GM12878 (cell line): Measurements from ENCODE around the gene AKT1S1. TPM values are rescaled to one million over a fixed set of nuclear protein-coding genes. Genes with fewer than 3 reads are reported as not detected.

Experiments used
- ATF3 ChIP-seq: IDR thresholded peaks from 2 replicates; pipeline ENCODE4 v1.6.1; 2011; ENCODE audit warnings: low read depth, mild to moderate bottlenecking, low read length, moderate library complexity, borderline replicate concordance; ENCODE audit errors: extremely low read depth
- BCL3 ChIP-seq: IDR thresholded peaks from 2 replicates; pipeline ENCODE4 v1.6.1; 2011; ENCODE audit warnings: borderline replicate concordance, low read depth, mild to moderate bottlenecking, moderate library complexity, low read length; ENCODE audit not compliant: insufficient read depth, poor library complexity, severe bottlenecking
- BCLAF1 ChIP-seq: fragments of 450-650 bp; IDR thresholded peaks from 2 replicates; pipeline ENCODE4 v1.6.1; 2017; ENCODE audit warnings: antibody characterized with exemption, mild to moderate bottlenecking, moderate library complexity
- CEBPZ ChIP-seq: fragments of 150-350 bp; IDR thresholded peaks from 2 replicates; pipeline ENCODE4 v1.6.1; 2016; ENCODE audit warnings: low read depth, low read length
- CHD2 ChIP-seq: IDR thresholded peaks from 2 replicates; pipeline ENCODE4 v1.6.1; 2011; ENCODE audit warnings: low read depth, low read length, improper control_type of control experiment, borderline replicate concordance
- HSF1 ChIP-seq: fragments of 150-350 bp; IDR thresholded peaks from 2 replicates; pipeline ENCODE4 v1.6.1; 2014; ENCODE audit warnings: mild to moderate bottlenecking, low read depth, low read length
- IRF5 ChIP-seq: fragments of 450-650 bp; IDR thresholded peaks from 2 replicates; pipeline ENCODE4 v1.6.1; 2017; ENCODE audit warnings: borderline replicate concordance
- MXI1 ChIP-seq: fragments of 150-350 bp; IDR thresholded peaks from 2 replicates; pipeline ENCODE4 v1.6.1; 2011; ENCODE audit warnings: low read depth, mild to moderate bottlenecking, inconsistent platforms, low read length, improper control_type of control experiment
- NR2F1 ChIP-seq: fragments of 450-650 bp; conservative IDR thresholded peaks from 2 replicates; pipeline ENCODE4 v1.6.1; 2017; ENCODE audit warnings: mild to moderate bottlenecking
- PAX5 ChIP-seq: IDR thresholded peaks from 2 replicates; pipeline ENCODE4 v1.6.1; 2011; ENCODE audit warnings: low read depth, low read length, borderline replicate concordance
- RAD51 ChIP-seq: fragments of 450-650 bp; IDR thresholded peaks from 2 replicates; pipeline ENCODE4 v1.6.1; 2016; ENCODE audit warnings: moderate library complexity, mild to moderate bottlenecking, inconsistent platforms
- RCOR1 ChIP-seq: conservative IDR thresholded peaks from 2 replicates; pipeline ENCODE4 v1.6.1; 2012; ENCODE audit warnings: low read depth, low read length, improper control_type of control experiment
- RFX5 ChIP-seq: IDR thresholded peaks from 2 replicates; pipeline ENCODE4 v1.6.1; 2011; ENCODE audit warnings: low read depth, low read length, improper control_type of control experiment
- RUNX3 ChIP-seq: IDR thresholded peaks from 2 replicates; pipeline ENCODE4 v1.6.1; 2012; ENCODE audit warnings: low read length, inconsistent platforms
- STAT1 ChIP-seq: fragments of 450-650 bp; conservative IDR thresholded peaks from 2 replicates; pipeline ENCODE4 v1.6.1; 2014; ENCODE audit warnings: antibody characterized with exemption, mild to moderate bottlenecking
- ZBTB33 ChIP-seq: fragments of 450-650 bp; IDR thresholded peaks from 2 replicates; pipeline ENCODE4 v1.6.1; 2017; ENCODE audit warnings: mild to moderate bottlenecking
- polyA plus RNA-seq, 11 experiments: library from polyadenylated mRNA; depleted of rRNA in 4 of 11; unstranded in 6 of 11; stranded (reverse) in 5 of 11; fragments of >200 nt; fragmentation: Nextera tagmentation in 4 of 11; fragmentation: Illumina TruSeq in 1 of 11; extraction: Ambion mirVana in 4 of 11; extraction: Trizol in 1 of 11; gene quantifications; 1 replicate in 1 of 11; 2 replicates in 10 of 11; pipeline versions ENCODE4 v1.2.1 to v1.2.3, GENCODE V29; 2011 to 2016; ENCODE audit warnings: inconsistent platforms in 2 of 11, missing spikeins in 2 of 11, low read depth in 1 of 11
- total RNA-seq, 4 experiments: library from RNA; depleted of rRNA in 3 of 4; stranded (reverse); fragments of >200 nt in 3 of 4; fragmentation: Illumina TruSeq in 1 of 4; extraction: Trizol in 1 of 4; gene quantifications; 2 replicates each; pipeline versions ENCODE4 v1.2.1 to v1.2.3, GENCODE V29; 2013 to 2021

The AKT1S1 gene
- total and polyA plus RNA-seq, 10 of the 15 experiments (the other 5 are each of a cell fraction or from before 2014, with no cell fraction given): 0.43 to 23.0 (median 12.3) TPM

GRCh38 chr19:49907745-49908446, 30.7 kb upstream of the AKT1S1 start (continued):
- TF ChIP-seq RFX5 (no peak), NR2F1 (peak; percentile 82), BCL3 (peak; percentile 19), IRF5 (no peak), HSF1 (no peak), RCOR1 (no peak), PAX5 (0 out of 2 replicates have a peak, but pooled peaks have one; percentile 7), MXI1 (no peak), ATF3 (no peak), BCLAF1 (no peak), ZBTB33 (no peak), CHD2 (no peak), RUNX3 (peak; percentile 56), CEBPZ (no peak), STAT1 (no peak), RAD51 (no peak)
